CD4-positive, alpha-beta T cell (primary cell): ENCODE measurements around the gene DENND5B. TPM values are rescaled to one million over a fixed set of nuclear protein-coding genes. Genes with fewer than 3 reads are reported as not detected.

Experiments
- ATAC-seq: fragments of 200-7000 bp; cut with Tn5 transposase; one replicate; pipeline ENCODE4 v1.10.0; 2022; ENCODE audit warnings: mild to moderate bottlenecking; ENCODE audit not compliant: poor library complexity
- CTCF ChIA-PET: fragments of 350-600 bp; sonication (Branson Sonifier 250); formaldehyde crosslinking; loops from one replicate; lab custom pipeline; 2021; ENCODE audit warnings: antibody characterized with exemption, inconsistent platforms; lab: Charles Lee
- POLR2A ChIA-PET: fragments of 350-600 bp; sonication (Branson Sonifier 250); formaldehyde crosslinking; loops from one replicate; lab custom pipeline; 2021; ENCODE audit warnings: antibody characterized with exemption, inconsistent platforms; lab: Charles Lee
- DNase-seq, 14 experiments: peaks; one replicate each; pipeline ENCODE4 v3.0.0-alpha.2; 2013 to 2020; ENCODE audit warnings: mixed read lengths in 2 of 14
- H3K27ac ChIP-seq, 2 donors: one replicate each; pipeline versions ENCODE4 v1.5.1 to v1.7.0; 2013; ENCODE audit warnings: low read length in 2 of 2, low read depth in 1 of 2, mild to moderate bottlenecking in 1 of 2
- H3K27me3 ChIP-seq, 2 experiments: 1 replicate in 1 of 2; 2 replicates in 1 of 2; pipeline versions ENCODE4 v1.6.1 to v1.7.0; 2013; ENCODE audit warnings: low read length in 2 of 2, control low read depth in 1 of 2, mild to moderate bottlenecking in 1 of 2, moderate library complexity in 1 of 2; ENCODE audit not compliant: insufficient read depth in 2 of 2, control insufficient read depth in 1 of 2
- H3K36me3 ChIP-seq: one replicate; pipeline ENCODE4 v1.6.1; 2013; ENCODE audit warnings: low read length, control low read depth; ENCODE audit not compliant: insufficient read depth
- H3K4me1 ChIP-seq: one replicate; pipeline ENCODE4 v1.6.1; 2013; ENCODE audit warnings: low read length, control low read depth; ENCODE audit not compliant: insufficient read depth
- H3K4me3 ChIP-seq: one replicate; pipeline ENCODE4 v1.5.1; 2013; ENCODE audit warnings: mild to moderate bottlenecking, low read length, moderate library complexity
- H3K9me3 ChIP-seq, 2 experiments: 1 replicate in 1 of 2; 2 replicates in 1 of 2; pipeline versions ENCODE4 v1.6.1 to v1.7.0; 2013; ENCODE audit warnings: low read length in 2 of 2, mild to moderate bottlenecking in 2 of 2, control low read depth in 1 of 2, moderate library complexity in 1 of 2; ENCODE audit not compliant: control insufficient read depth in 1 of 2, insufficient read depth in 1 of 2
- H3K27ac Mint-ChIP-seq: one replicate; pipeline ENCODE4 v1.8.0; 2020; ENCODE audit warnings: mixed read lengths
- H3K27me3 Mint-ChIP-seq: one replicate; pipeline ENCODE4 v1.8.0; 2021; ENCODE audit warnings: mixed read lengths
- H3K36me3 Mint-ChIP-seq: one replicate; pipeline ENCODE4 v1.8.0; 2021; ENCODE audit warnings: low read depth, mixed read lengths
- H3K4me1 Mint-ChIP-seq: one replicate; pipeline ENCODE4 v1.8.0; 2021; ENCODE audit warnings: low read depth, mixed read lengths
- H3K4me3 Mint-ChIP-seq: one replicate; pipeline ENCODE4 v1.8.0; 2020; ENCODE audit warnings: mild to moderate bottlenecking, mixed read lengths
- H3K9me3 Mint-ChIP-seq: one replicate; pipeline ENCODE4 v1.8.0; 2020; ENCODE audit warnings: mixed read lengths
- intact Hi-C, 2 experiments: fragments of 100-400 bp; cut with DNase I in 1 of 2; cut with micrococcal nuclease in 1 of 2; formaldehyde crosslinking; loops; one replicate each; pipeline versions ENCODE4 v1.15.1 to v1.9.0; 2023 to 2025; cut with DNase I, micrococcal nuclease
- total RNA-seq, 174 experiments: library from RNA in 2 of 174; stranded (reverse) in 2 of 174; gene quantifications; one replicate each; pipeline ENCODE4 v1.2.3 and lab custom pipeline; 2021 to 2026
- TF ChIP-seq, protein P1 (sequence below): fragments of 200-600 bp; IDR thresholded peaks from one replicate; pipeline ENCODE4 v1.8.0; 2022; ENCODE audit warnings: antibody characterized with exemption, mild to moderate bottlenecking

The DENND5B gene
- total RNA-seq, 2 experiments from 2014 or later: 0.22 to 0.25 TPM

DNA sequence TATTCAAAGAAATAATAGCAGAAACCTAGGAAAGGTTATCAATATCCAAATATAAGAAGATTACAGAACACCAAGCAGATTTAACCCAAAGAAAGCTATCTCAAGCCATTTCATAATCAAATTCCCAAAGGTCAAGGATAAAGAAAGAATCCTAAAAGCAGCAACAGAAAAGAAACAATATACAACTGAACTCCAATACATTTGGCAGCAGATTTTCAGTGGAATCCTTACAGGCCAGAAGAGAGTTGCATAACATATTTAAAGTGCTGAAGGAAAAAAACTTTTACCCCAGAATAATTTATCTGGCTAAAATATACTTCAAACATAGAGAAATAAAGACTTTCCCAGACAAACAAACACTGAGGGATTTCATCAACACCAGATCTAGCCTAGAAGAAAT, 54.3 kb downstream of the DENND5B start:
- ATAC-seq: no peak
- TF ChIP-seq, protein P1, sequence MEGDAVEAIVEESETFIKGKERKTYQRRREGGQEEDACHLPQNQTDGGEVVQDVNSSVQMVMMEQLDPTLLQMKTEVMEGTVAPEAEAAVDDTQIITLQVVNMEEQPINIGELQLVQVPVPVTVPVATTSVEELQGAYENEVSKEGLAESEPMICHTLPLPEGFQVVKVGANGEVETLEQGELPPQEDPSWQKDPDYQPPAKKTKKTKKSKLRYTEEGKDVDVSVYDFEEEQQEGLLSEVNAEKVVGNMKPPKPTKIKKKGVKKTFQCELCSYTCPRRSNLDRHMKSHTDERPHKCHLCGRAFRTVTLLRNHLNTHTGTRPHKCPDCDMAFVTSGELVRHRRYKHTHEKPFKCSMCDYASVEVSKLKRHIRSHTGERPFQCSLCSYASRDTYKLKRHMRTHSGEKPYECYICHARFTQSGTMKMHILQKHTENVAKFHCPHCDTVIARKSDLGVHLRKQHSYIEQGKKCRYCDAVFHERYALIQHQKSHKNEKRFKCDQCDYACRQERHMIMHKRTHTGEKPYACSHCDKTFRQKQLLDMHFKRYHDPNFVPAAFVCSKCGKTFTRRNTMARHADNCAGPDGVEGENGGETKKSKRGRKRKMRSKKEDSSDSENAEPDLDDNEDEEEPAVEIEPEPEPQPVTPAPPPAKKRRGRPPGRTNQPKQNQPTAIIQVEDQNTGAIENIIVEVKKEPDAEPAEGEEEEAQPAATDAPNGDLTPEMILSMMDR: no peak
- Mint-ChIP-seq H3K27ac (no peak overlapping the region), H3K9me3 (peaks cover 2% of the 10 kb centered on the region), H3K36me3 (no peaks in the 10 kb centered on the region), H3K4me3 (no peak overlapping the region), H3K4me1 (no peaks in the 10 kb centered on the region), H3K27me3 (peaks cover 23% of the 10 kb centered on the region)
- intact Hi-C loops: no loop called here
- CTCF ChIA-PET: no interaction called here
- POLR2A ChIA-PET: no interaction called here
- no peak for DNase-seq
- no peak overlapping the region for H3K27ac ChIP-seq
- H3K4me1 ChIP-seq: no peaks in the 10 kb centered on the region
- H3K27me3 ChIP-seq: peaks cover 0 to 3% of the 10 kb centered on the region in 2 experiments
- no peak overlapping the region for H3K4me3 ChIP-seq
- no peaks in the 10 kb centered on the region for H3K36me3 ChIP-seq
- peaks cover 0 to 8% of the 10 kb centered on the region in 2 experiments for H3K9me3 ChIP-seq

DNA sequence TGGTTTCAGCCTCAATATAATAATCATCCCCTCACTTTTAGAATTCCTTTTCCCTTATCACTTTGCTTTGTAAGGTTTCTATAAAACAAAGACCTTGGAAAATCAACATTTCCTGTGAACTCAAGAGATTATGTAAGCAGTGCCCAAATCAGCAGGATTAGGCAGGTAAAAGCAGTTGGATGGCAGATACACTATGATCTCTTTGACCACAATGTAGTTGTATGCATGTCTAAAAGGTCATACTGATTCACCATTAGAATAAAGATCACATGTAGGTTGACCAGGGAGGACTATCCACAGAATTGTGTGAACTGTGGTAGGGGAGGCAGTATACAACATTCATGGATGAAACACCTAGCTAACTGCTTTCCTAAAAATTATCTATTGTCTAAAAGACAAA, 57.5 kb downstream of the DENND5B start:
- TF ChIP-seq, protein P1: no peak
- H3K36me3 Mint-ChIP-seq: no peaks in the 10 kb centered on the region
- Histone ChIP-seq H3K9me3 (peaks cover 0 to 4% of the 10 kb centered on the region in 2 experiments), H3K27me3 (peaks cover 0 to 3% of the 10 kb centered on the region in 2 experiments), H3K4me3 (no peak overlapping the region), H3K27ac (no peak overlapping the region), H3K36me3 (no peaks in the 10 kb centered on the region), H3K4me1 (no peaks in the 10 kb centered on the region)
- POLR2A ChIA-PET: no interaction called here
- no peak overlapping the region for H3K27ac Mint-ChIP-seq
- intact Hi-C loops: no loop called here
- CTCF ChIA-PET: no interaction called here
- H3K4me1 Mint-ChIP-seq: no peaks in the 10 kb centered on the region
- H3K27me3 Mint-ChIP-seq: peaks cover 25% of the 10 kb centered on the region
- DNase-seq (no peak), ATAC-seq (no peak)
- H3K4me3 Mint-ChIP-seq: no peak overlapping the region
- H3K9me3 Mint-ChIP-seq: peaks cover 2% of the 10 kb centered on the region

DNA sequence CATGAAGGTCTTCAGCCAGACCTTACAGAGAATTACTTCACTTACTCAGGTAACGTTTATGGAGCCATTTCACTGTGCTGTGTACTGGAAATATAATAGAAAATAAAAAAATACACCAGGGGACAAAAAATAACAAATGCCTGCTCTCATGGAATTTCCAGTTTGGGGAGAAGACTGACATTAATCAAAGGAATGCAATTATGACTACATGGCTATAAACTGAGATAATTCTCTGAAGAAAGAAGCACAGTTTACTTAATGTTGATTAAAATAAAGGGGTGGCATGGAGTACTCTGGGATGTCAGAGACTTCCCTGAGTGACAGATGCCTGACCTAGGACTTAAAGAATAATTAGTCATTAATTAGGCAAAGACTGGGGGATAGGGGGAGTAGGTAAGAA, 59.0 kb downstream of the DENND5B start:
- CTCF ChIA-PET: no interaction called here
- no peaks in the 10 kb centered on the region for H3K9me3 Mint-ChIP-seq
- H3K9me3 ChIP-seq: peaks cover 0 to 4% of the 10 kb centered on the region in 2 experiments
- intact Hi-C loops: no loop called here
- H3K27ac Mint-ChIP-seq: no peak overlapping the region
- H3K36me3 ChIP-seq: no peaks in the 10 kb centered on the region
- no peaks in the 10 kb centered on the region for H3K36me3 Mint-ChIP-seq
- peaks cover 22% of the 10 kb centered on the region for H3K27me3 Mint-ChIP-seq
- H3K4me1 ChIP-seq: no peaks in the 10 kb centered on the region
- no peak overlapping the region for H3K4me3 Mint-ChIP-seq
- H3K27me3 ChIP-seq: peaks cover 0 to 3% of the 10 kb centered on the region in 2 experiments
- POLR2A ChIA-PET: no interaction called here
- no peak overlapping the region for H3K4me3 ChIP-seq
- no peak for DNase-seq
- no peaks in the 10 kb centered on the region for H3K4me1 Mint-ChIP-seq
- ATAC-seq: no peak
- H3K27ac ChIP-seq: no peak overlapping the region
- TF ChIP-seq, protein P1: no peak
